Muscle of leg (tissue), 16 donors: ENCODE results near the gene ZNF346. TPM values are rescaled to one million over a fixed set of nuclear protein-coding genes. Genes with fewer than 3 reads are reported as not detected.
"Not testable (repeated sequence)": the region's sequence is repeated elsewhere in the genome, so short reads cannot be mapped to it uniquely, and the experiment has no call there.

ENCODE experiments used
- DNase-seq: peaks from one replicate; pipeline ENCODE4 v3.0.0; 2013
- H3K27ac ChIP-seq: one replicate; pipeline ENCODE4 v1.5.1; 2013; ENCODE audit warnings: mild to moderate bottlenecking, low read length, control low read depth
- H3K27me3 ChIP-seq: one replicate; pipeline ENCODE4 v1.6.1; 2013; ENCODE audit warnings: low read length; ENCODE audit not compliant: control insufficient read depth, insufficient read depth
- H3K36me3 ChIP-seq: one replicate; pipeline ENCODE4 v1.6.1; 2013; ENCODE audit warnings: low read length; ENCODE audit not compliant: control insufficient read depth, insufficient read depth
- H3K4me1 ChIP-seq: one replicate; pipeline ENCODE4 v1.6.1; 2013; ENCODE audit warnings: low read length; ENCODE audit not compliant: control insufficient read depth, insufficient read depth
- H3K4me3 ChIP-seq: one replicate; pipeline ENCODE4 v1.5.1; 2013; ENCODE audit warnings: low read length, control low read depth
- H3K9me3 ChIP-seq: replicated peaks from 2 replicates; pipeline ENCODE4 v1.6.1; 2013; ENCODE audit warnings: low read depth, low read length; ENCODE audit not compliant: control insufficient read depth
- WGBS: methylation state at CpG from one replicate; pipeline ENCODE4 v1.1.5; 2013; ENCODE audit warnings: missing lambda C conversion rate; ENCODE audit not compliant: insufficient coverage; 5-methylcytosine and 5-hydroxymethylcytosine counted together
- long read RNA-seq, 11 donors: transcript quantifications; one replicate each; lab custom pipeline, GENCODE V29; 2026
- polyA plus RNA-seq, 8 donors: library from polyadenylated mRNA; unstranded; fragments of 120-200 nt; gene quantifications; one replicate each; pipeline versions ENCODE4 v1.2.1 to v1.2.3, GENCODE V29; 2013; ENCODE audit warnings: inconsistent platforms in 1 of 8, low replicate concordance in 1 of 8; ENCODE audit not compliant: insufficient read length in 8 of 8, insufficient read depth in 1 of 8
- total RNA-seq: library from RNA; stranded (reverse); fragments of 120-200 nt; gene quantifications from one replicate; pipeline ENCODE4 v1.2.4, GENCODE V29; 2013

ZNF346 gene, protein sequence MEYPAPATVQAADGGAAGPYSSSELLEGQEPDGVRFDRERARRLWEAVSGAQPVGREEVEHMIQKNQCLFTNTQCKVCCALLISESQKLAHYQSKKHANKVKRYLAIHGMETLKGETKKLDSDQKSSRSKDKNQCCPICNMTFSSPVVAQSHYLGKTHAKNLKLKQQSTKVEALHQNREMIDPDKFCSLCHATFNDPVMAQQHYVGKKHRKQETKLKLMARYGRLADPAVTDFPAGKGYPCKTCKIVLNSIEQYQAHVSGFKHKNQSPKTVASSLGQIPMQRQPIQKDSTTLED
- total RNA-seq: 16.4 TPM
- polyA plus RNA-seq: 10 to 100 TPM; 12.4 to 17.1 (median 14.4) TPM
- long read RNA-seq, donor 1, partial matches to known transcripts: 0 of 2 reads
- long read RNA-seq, donor 1, other reads (novel, unspliced or antisense): 0 of 2 reads
- long read RNA-seq, donor 2: 0 reads
- long read RNA-seq, donor 3, partial matches to known transcripts: 0 of 4 reads
- long read RNA-seq, donor 3, other reads (novel, unspliced or antisense): 0 of 4 reads
- long read RNA-seq, donor 4, partial matches to known transcripts: 0 of 3 reads
- long read RNA-seq, donor 4, other reads (novel, unspliced or antisense): 0 of 3 reads
- long read RNA-seq, donor 5, partial matches to known transcripts: 0 of 4 reads
- long read RNA-seq, donor 5, other reads (novel, unspliced or antisense): 0 of 4 reads
- long read RNA-seq, donor 6, transcript ZNF346-201 (7 exons, 2,314 nt): major isoform, 5 of 7 reads
- long read RNA-seq, donor 6, partial matches to known transcripts: 0 of 7 reads
- long read RNA-seq, donor 6, other reads (novel, unspliced or antisense): 0 of 7 reads
- long read RNA-seq, donor 7, transcript ZNF346-201 (7 exons, 2,314 nt): major isoform, 5 of 6 reads
- long read RNA-seq, donor 7, partial matches to known transcripts: 0 of 6 reads
- long read RNA-seq, donor 7, other reads (novel, unspliced or antisense): 0 of 6 reads
- long read RNA-seq, donor 8, partial matches to known transcripts: 0 of 3 reads
- long read RNA-seq, donor 8, other reads (novel, unspliced or antisense): 0 of 3 reads
- long read RNA-seq, donor 9, partial matches to known transcripts: 0 of 2 reads
- long read RNA-seq, donor 9, other reads (novel, unspliced or antisense): 0 of 2 reads
- long read RNA-seq, donor 10, partial matches to known transcripts: 0 of 2 reads
- long read RNA-seq, donor 10, other reads (novel, unspliced or antisense): 0 of 2 reads
- long read RNA-seq, donor 11, partial matches to known transcripts: 0 of 2 reads
- long read RNA-seq, donor 11, other reads (novel, unspliced or antisense): 0 of 2 reads

- H3K9me3 ChIP-seq: no peaks in the 10 kb centered on the region
- H3K27ac ChIP-seq: peak within 1 kb of the TSS; percentile 76
- DNase-seq: peak; percentile 97
- H3K4me1 ChIP-seq: peaks cover 14% of the 10 kb centered on the region
- no peaks in the 10 kb centered on the region for H3K27me3 ChIP-seq
- WGBS: under 1% methylated on average over 76 of the region's 77 CpGs
- H3K36me3 ChIP-seq: peaks cover 2% of the 10 kb centered on the region
- H3K4me3 ChIP-seq: peak within 1 kb of the TSS; percentile 89
These were observed at the start of gene ZNF346 for GRCh38 chr5:177022386-177023302. TSS of gene ZNF346 (plus strand) at chr5:177022696. CDS start at chr5:177022739, 43 bp downstream.

- Histone ChIP-seq H3K36me3 (peaks cover 23% of the 10 kb centered on the region), H3K4me3 (no peak overlapping the region), H3K4me1 (no peaks in the 10 kb centered on the region), H3K9me3 (peaks cover 2% of the 10 kb centered on the region), H3K27ac (no peak overlapping the region), H3K27me3 (no peaks in the 10 kb centered on the region)
- WGBS: no CpG with 5 or more reads among the region's 3 CpGs
- no peak for DNase-seq
These were observed 42.8 kb upstream of the ZNF346 start for GRCh38 chr5:176979669-176980068.

DNA sequence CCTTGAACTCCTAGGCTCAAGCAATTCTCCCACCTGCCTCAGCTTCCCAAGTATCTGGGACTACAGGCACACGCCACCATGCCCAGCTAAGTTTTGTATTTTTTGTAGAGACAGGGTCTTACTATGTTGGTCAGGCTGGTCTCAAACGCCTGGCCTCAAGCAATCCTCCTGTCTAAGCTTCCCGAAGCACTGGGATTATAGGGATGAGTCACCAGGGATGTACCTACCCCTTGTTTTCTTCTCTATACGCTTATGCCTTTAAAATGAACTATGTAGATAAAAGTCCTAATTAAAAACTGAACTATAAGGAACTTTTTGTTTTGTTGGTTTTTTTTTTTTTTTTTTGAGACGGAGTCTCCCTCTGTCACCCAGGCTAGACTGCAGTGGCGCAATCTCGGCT lies 41.7 kb upstream of the ZNF346 start:
- H3K36me3 ChIP-seq: peaks cover 21% of the 10 kb centered on the region
- H3K4me1 ChIP-seq: no peaks in the 10 kb centered on the region
- no peaks in the 10 kb centered on the region for H3K27me3 ChIP-seq
- WGBS: no CpG with 5 or more reads among the region's 7 CpGs
- DNase-seq: no peak
- H3K9me3 ChIP-seq: peaks cover 2% of the 10 kb centered on the region
- no peak overlapping the region for H3K4me3 ChIP-seq
- no peak overlapping the region for H3K27ac ChIP-seq

GRCh38 chr5:176983112-176983511 lies 39.4 kb upstream of the ZNF346 start:
- H3K27ac ChIP-seq, DNase-seq, H3K9me3 ChIP-seq, H3K4me1 ChIP-seq, H3K4me3 ChIP-seq, H3K27me3 ChIP-seq: not testable (repeated sequence)
- 79% methylated on average over 7 of the region's 13 CpGs for WGBS
- peaks cover 21% of the 10 kb centered on the region for H3K36me3 ChIP-seq

GRCh38 chr5:176983593-176983992 lies 38.9 kb upstream of the ZNF346 start:
- not testable (repeated sequence) for H3K4me3 ChIP-seq, H3K27ac ChIP-seq, DNase-seq, H3K27me3 ChIP-seq, H3K9me3 ChIP-seq, H3K4me1 ChIP-seq
- 94% methylated on average over 18 of the region's 21 CpGs for WGBS
- peaks cover 21% of the 10 kb centered on the region for H3K36me3 ChIP-seq

DNA sequence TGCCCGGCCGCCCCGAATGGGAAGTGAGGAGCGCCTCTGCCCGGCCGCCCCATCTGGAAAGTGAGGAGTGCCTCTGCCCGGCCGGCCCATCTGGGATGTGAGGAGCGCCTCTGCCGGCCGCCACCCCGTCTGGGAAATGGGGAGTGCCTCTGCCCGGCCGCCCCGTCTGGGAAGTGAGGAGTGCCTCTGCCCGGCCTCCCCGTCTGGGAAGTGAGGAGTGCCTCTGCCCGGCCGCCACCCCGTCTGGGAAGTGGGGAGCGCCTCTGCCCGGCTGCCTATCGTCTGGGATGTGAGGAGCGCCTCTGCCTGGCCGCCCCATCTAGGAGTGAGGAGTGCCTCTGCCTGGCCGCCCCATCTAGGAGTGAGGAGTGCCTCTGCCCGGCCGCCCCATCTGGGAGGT lies 38.3 kb upstream of the ZNF346 start:
- H3K36me3 ChIP-seq: peaks cover 21% of the 10 kb centered on the region

DNA sequence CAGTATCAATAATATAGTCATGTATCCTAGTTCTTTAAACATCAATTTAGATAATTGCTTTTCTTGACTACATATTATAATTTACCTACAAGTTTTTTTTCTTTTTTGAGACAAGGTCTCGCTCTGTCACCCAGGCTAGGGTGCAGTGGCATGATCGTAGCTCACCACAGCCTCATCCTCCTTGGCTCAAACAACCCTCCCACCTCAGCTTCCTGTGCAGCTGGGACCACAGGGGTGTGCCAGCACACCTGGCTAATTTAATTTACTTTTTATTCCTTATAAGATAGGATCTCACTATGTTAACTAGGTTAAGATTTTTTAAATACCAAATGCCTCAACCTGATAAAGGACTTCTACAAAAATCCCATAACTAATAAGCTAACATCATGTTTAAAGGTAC lies 37.0 kb upstream of the ZNF346 start:
- no peaks in the 10 kb centered on the region for H3K4me1 ChIP-seq
- no peaks in the 10 kb centered on the region for H3K27me3 ChIP-seq
- H3K9me3 ChIP-seq: peaks cover 2% of the 10 kb centered on the region
- no peak overlapping the region for H3K27ac ChIP-seq
- no CpG with 5 or more reads among the region's 2 CpGs for WGBS
- H3K4me3 ChIP-seq: no peak overlapping the region
- no peak for DNase-seq
- H3K36me3 ChIP-seq: peaks cover 13% of the 10 kb centered on the region

More for the DNA sequence above, 38.3 kb upstream of the ZNF346 start:
- not testable (repeated sequence) for H3K4me1 ChIP-seq, H3K27ac ChIP-seq, H3K4me3 ChIP-seq, H3K9me3 ChIP-seq, DNase-seq, H3K27me3 ChIP-seq
- 97% methylated on average over 28 of the region's 28 CpGs for WGBS

DNA sequence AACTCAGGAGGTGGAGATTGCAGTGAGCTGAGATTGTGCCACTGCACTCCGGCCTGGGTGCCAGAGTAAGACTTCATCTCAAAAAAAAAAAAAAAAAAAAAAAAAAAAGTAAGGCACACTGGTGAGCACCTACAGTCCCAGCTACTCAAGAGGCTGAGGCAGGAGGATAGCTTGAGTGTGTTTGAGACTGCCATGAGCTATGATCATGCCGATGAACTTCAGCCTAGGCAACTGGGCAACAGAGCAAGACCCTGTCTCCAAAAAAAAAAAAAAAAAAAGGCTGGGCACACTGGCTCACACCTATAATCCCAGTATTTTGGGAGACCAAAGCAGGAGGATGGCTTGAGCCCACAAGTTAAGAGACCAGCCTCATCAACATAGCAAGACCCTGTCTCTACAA lies 36.2 kb upstream of the ZNF346 start:
- no CpG with 5 or more reads among the region's 2 CpGs for WGBS

DNA sequence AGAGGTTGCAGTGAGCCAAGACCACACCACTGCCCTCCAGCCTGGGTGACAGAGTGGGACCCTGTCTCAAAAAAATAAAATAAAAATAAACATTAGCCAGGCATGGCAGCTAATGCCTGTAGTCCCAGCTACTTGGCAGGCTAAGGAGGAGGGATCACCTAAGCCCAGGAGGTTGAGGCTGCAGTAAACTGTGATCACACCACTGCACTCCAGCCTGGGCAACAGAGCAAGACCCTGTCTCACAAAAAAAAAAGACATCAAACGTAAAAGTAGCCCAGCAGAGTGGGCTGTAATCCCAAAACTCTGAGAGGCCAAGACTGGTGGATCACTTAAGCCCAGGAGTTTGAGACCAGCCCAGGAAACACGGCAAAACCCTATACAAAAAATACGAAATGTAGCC lies 34.9 kb upstream of the ZNF346 start:
- 80% methylated on average over 1 of the region's 3 CpGs for WGBS
- H3K9me3 ChIP-seq: peaks cover 2% of the 10 kb centered on the region
- DNase-seq: no peak
- H3K36me3 ChIP-seq: no peaks in the 10 kb centered on the region
- H3K4me3 ChIP-seq: no peak overlapping the region
- H3K27ac ChIP-seq: no peak overlapping the region
- no peaks in the 10 kb centered on the region for H3K27me3 ChIP-seq
- H3K4me1 ChIP-seq: no peaks in the 10 kb centered on the region

More for the DNA sequence above, 36.2 kb upstream of the ZNF346 start:
- no peak overlapping the region for H3K27ac ChIP-seq
- H3K4me1 ChIP-seq: no peaks in the 10 kb centered on the region
- H3K9me3 ChIP-seq: peaks cover 2% of the 10 kb centered on the region
- no peak for DNase-seq
- peaks cover 7% of the 10 kb centered on the region for H3K36me3 ChIP-seq
- no peaks in the 10 kb centered on the region for H3K27me3 ChIP-seq
- H3K4me3 ChIP-seq: no peak overlapping the region
